Pancreas (tissue), 10 donors: ENCODE results near the gene CYTH4. TPM values are rescaled to one million over a fixed set of nuclear protein-coding genes. Genes with fewer than 3 reads are reported as not detected.

Experiments
- ATAC-seq, 4 donors: fragments of 200-7000 bp; cut with Tn5 transposase; one replicate each; pipeline versions ENCODE4 v1.8.0 to v1.9.1; 2020; ENCODE audit warnings: mild to moderate bottlenecking in 4 of 4, moderate library complexity in 4 of 4
- DNase-seq, 6 donors: peaks; one replicate each; pipeline ENCODE4 v3.0.0-alpha.2; 2020
- FAIRE-seq: peaks from 2 replicates; lab custom pipeline; 2012; peaks lifted over from hg19 to GRCh38; lab: Jason Lieb, UNC
- H3K27ac ChIP-seq, 4 donors: fragments of 200-600 bp; sonication (generic); 1 replicate in 3 of 4; 2 replicates in 1 of 4; pipeline versions ENCODE4 v1.5.0 to v1.8.0; 2020
- H3K27me3 ChIP-seq, 4 donors: fragments of 200-600 bp; one replicate each; pipeline ENCODE4 v1.8.0; 2021
- H3K36me3 ChIP-seq, 3 donors: fragments of 200-600 bp; sonication (generic) in 1 of 3; one replicate each; pipeline versions ENCODE4 v1.5.0 to v1.8.0; 2020 to 2021
- H3K4me1 ChIP-seq, 3 donors: fragments of 200-600 bp; one replicate each; pipeline ENCODE4 v1.8.0; 2021
- H3K4me3 ChIP-seq, 4 donors: fragments of 200-600 bp; sonication (generic) in 2 of 4; one replicate each; pipeline versions ENCODE4 v1.5.0 to v1.8.0; 2020 to 2021
- H3K9me3 ChIP-seq, 4 donors: fragments of 200-600 bp; one replicate each; pipeline ENCODE4 v1.8.0; 2021
- CTCF ChIP-seq, 4 donors: fragments of 200-600 bp; sonication (generic) in 3 of 4; IDR thresholded peaks; one replicate each; pipeline versions ENCODE4 v1.5.0 to v1.8.0; 2021; ENCODE audit warnings: antibody characterized with exemption in 4 of 4
- WGBS, 2 donors: extraction: QIAGEN DNeasy Blood & Tissue Kit; methylation state at CpG; one replicate each; pipeline ENCODE4 v1.1.7; 2013; 5-methylcytosine and 5-hydroxymethylcytosine counted together
- intact Hi-C, 3 donors: fragments of 100-400 bp; cut with DNase I; formaldehyde crosslinking; loops; one replicate each; pipeline versions ENCODE4 v1.11.1 to v1.14.2; 2022
- polyA plus RNA-seq, 2 donors: library from polyadenylated mRNA; stranded (reverse); fragments of 200-250 nt; gene quantifications; one replicate each; pipeline ENCODE4 v1.2.3, GENCODE V29; 2013
- total RNA-seq, 6 donors: library from RNA; stranded (reverse); fragmentation: NEBNext Ultra II Directional in 4 of 6; extraction: Animal tissue kit (Norgen Biotek cat#: 25700) in 4 of 6; gene quantifications; one replicate each; pipeline versions ENCODE4 v1.2.1 to v1.2.4, GENCODE V29; 2021 to 2023
- donor health status: healthy with polysubstance abuse.
- donor health status: DM: no; HTN: no; CAD: no; lungs with moderate emphysema.
- donor health status: DM: no; HTN: no; CAD: no.
- donor health status: control.
- donor health status: control.
- donor health status: Bipolar disorder and iron deficiency.
- donor health status: DM: yes; HTN: yes; CAD: no.
- donor health status: DM: no; HTN: no; CAD: no.
- donor health status: DM: no; HTN: no; CAD: no.
- donor health status: DM: yes; HTN: yes; CAD: no.

Gene CYTH4
- total and polyA plus RNA-seq, 8 donors: 0.79 to 12.0 (median 2.8) TPM

GRCh38 chr22:37310075-37310606 is 27.8 kb downstream of the CYTH4 start:
- whole genome bisulfite sequencing, 2 donors: 62 to 67% methylated on average over 11 of the region's 11 CpGs
- no peak for ATAC-seq
- no peak overlapping the region for H3K27ac ChIP-seq
- no peaks in the 10 kb centered on the region for H3K9me3 ChIP-seq
- FAIRE-seq: no peak
- H3K4me3 ChIP-seq: no peak overlapping the region
- H3K36me3 ChIP-seq: no peaks in the 10 kb centered on the region
- intact Hi-C loops: loop anchor here in 1 of 3 donors (10.0 kb wide), 1 partner anchor 145 kb away; no protein-coding TSS in a partner anchor
- no peak for TF ChIP-seq CTCF (IDR thresholded peaks at IDR 0.05)
- peaks cover 0 to 7% (median 0%) of the 10 kb centered on the region in 3 donors for H3K4me1 ChIP-seq
- DNase-seq: no peak
- H3K27me3 ChIP-seq: no peaks in the 10 kb centered on the region

GRCh38 chr22:37310815-37311595 is 28.7 kb downstream of the CYTH4 start:
- ATAC-seq (peak in 2 of 4 donors; percentile 12 to 19), FAIRE-seq (no peak), DNase-seq (no peak)
- H3K36me3 ChIP-seq: no peaks in the 10 kb centered on the region
- H3K27me3 ChIP-seq: no peaks in the 10 kb centered on the region
- H3K9me3 ChIP-seq: no peaks in the 10 kb centered on the region
- intact Hi-C loops: loop anchor here in 1 of 3 donors (10.0 kb wide), 1 partner anchor 144 kb away; no protein-coding TSS in a partner anchor
- no peak overlapping the region for H3K4me3 ChIP-seq
- TF ChIP-seq CTCF (IDR thresholded peaks at IDR 0.05): no peak
- H3K27ac ChIP-seq: no peak overlapping the region
- peaks cover 0 to 7% (median 0%) of the 10 kb centered on the region in 3 donors for H3K4me1 ChIP-seq
- WGBS, 2 donors: 74 to 84% methylated on average over 25 of the region's 25 CpGs

- H3K4me3 ChIP-seq: no peak overlapping the region
- FAIRE-seq: no peak
- intact Hi-C loops: loop anchor here in 1 of 3 donors (10.0 kb wide), 1 partner anchor 143 kb away; no protein-coding TSS in a partner anchor
- H3K9me3 ChIP-seq: no peaks in the 10 kb centered on the region
- peaks cover 0 to 6% (median 0%) of the 10 kb centered on the region in 3 donors for H3K4me1 ChIP-seq
- no peak for DNase-seq
- 82 to 83% methylated on average over 18 to 19 of the region's 19 CpGs for WGBS, 2 donors
- no peak overlapping the region for H3K27ac ChIP-seq
- H3K27me3 ChIP-seq: no peaks in the 10 kb centered on the region
- TF ChIP-seq CTCF (IDR thresholded peaks at IDR 0.05): no peak
- no peaks in the 10 kb centered on the region for H3K36me3 ChIP-seq
- ATAC-seq: no peak
Observed at GRCh38 chr22:37311761-37312312, 29.5 kb downstream of the CYTH4 start.

- Histone ChIP-seq H3K9me3 (no peaks in the 10 kb centered on the region), H3K4me3 (no peak overlapping the region), H3K36me3 (no peaks in the 10 kb centered on the region), H3K27ac (no peak overlapping the region), H3K4me1 (no peaks in the 10 kb centered on the region), H3K27me3 (no peaks in the 10 kb centered on the region)
- ATAC-seq: no peak
- DNase-seq: no peak
- no peak for FAIRE-seq
- TF ChIP-seq CTCF (IDR thresholded peaks at IDR 0.05): no peak
- intact Hi-C loops: loop anchor here in 1 of 3 donors (10.0 kb wide), 1 partner anchor 142 kb away; no protein-coding TSS in a partner anchor
- 67 to 82% methylated on average over 9 of the region's 9 CpGs for WGBS, 2 donors
Observed at GRCh38 chr22:37312549-37313183, 30.4 kb downstream of the CYTH4 start.
